ENCODE results near the gene PLCB4.

The PLCB4 gene

DNA sequence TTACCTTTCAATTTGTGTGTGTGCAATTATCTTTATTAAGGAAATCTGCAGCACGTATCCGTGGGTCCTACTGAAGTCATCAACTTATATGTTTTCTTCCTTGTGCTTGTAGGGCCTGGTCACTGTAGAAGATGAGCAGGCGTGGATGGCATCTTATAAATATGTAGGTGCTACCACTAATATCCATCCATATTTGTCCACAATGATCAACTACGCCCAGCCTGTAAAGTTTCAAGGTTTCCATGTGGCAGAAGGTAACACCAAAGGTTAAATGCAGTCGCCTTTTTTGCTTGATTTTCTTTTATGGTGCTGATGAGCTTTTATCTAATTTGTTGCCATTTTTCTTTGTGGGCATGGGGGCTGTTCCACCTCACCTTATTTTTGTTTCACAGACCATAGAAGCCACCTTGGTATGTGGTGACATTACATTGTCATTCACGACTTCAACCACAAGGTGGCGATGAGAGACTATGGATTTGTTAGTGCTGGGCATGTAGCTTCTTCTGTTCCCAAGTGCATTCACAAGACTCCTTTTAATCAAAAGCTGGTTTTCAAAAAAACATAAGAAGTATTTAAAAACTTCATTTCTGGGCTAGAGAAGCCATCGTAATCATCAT is 339.0 kb downstream of the PLCB4 start:
- peak; percentile 73 for DNase-seq

DNA sequence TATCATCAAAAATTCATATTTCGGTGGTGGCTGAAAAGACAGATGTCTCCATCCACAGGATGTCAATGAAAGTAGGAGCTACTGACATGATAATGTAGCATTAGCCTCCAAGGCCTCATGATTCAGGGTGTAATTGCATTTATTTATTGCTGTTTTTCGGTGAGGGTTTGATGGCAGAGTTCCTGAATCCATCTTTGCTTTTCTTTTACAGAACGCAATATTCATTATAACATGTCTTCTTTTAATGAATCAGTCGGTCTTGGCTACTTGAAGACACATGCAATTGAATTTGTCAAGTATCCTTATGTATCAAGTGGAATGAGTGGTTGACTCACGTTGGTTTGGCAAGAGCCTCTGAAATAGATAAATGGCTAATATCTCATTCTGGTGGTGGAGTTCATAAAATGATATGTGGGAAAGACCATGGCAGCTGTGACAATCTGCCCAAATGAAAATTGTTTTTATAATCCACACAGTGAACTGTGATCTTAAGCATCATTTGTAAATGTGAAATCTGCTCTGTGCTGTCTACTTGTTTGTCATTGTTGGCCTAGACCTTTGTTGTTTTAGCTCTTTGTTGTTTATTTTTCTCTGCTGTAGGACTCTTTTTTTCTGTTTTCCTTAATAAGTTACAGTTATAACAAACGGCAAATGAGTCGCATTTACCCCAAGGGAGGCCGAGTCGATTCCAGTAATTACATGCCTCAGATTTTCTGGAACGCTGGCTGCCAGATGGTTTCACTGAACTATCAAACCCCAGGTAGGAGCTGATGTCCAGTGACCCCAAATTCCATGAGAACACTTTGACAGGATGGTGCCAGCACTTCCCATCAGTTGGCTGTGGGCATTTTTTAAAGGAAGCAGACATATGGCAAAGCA is 339.8 kb downstream of the PLCB4 start:
- DNase-seq, result peak; percentile 68

DNA sequence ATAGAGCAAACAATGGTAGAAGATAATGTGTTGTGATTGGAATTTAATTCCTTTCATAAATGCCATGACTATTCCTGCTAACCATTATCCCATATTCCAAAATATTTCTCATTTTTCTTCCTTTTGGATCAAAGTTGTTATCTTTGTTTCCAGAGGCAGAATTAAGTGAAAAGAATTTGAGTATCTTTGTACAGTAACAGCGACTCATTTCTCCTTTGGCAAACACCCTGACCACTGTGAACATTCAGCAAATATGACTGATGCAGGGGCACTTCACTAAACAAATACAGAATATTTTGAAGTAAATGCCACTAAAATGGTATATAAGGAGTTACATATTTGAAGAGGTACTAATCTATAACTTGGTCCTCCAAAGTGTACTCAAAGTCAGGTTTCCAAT is 340.5 kb downstream of the PLCB4 start:
- peak; percentile 85 for DNase-seq

DNA sequence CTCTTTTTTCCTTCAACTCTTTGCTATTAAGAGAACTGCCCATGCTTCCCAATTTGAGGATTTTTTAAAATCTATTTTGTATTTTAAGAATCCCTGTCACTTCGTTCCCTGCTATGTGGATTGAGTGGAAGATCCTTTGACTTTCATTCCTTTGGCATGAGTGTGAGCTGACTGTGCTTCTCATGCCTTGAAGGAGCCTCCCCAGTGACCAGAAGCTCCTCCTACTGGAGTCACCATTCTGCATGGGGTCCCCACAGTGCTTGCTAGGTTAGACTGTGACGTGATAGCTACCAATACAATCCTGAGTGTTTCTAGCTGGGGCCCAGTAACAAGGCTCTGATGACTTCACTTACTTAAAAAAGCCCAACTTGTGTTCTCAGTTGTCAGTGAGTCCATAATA is 341.1 kb downstream of the PLCB4 start:
- DNase-seq, result peak; percentile 95

DNA sequence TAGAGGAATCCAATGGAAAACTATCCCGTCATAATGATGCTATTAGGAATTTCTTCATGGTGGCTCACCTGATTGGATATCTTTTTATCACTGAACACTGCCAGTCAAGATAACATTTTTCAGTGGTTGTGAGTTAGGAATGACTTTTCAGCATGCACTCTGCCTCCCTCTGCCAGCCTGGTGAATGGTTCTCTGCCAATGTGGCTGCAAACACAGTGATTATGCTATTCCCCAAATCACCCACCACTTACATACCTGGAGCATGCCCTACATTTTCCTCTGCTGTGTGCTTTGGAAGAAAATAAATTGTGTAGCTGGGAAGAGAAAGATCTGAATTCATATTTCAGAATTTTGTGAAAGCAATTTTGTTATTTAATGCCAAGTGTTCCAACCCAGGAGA is 342.9 kb downstream of the PLCB4 start:
- no peak for DNase-seq

DNA sequence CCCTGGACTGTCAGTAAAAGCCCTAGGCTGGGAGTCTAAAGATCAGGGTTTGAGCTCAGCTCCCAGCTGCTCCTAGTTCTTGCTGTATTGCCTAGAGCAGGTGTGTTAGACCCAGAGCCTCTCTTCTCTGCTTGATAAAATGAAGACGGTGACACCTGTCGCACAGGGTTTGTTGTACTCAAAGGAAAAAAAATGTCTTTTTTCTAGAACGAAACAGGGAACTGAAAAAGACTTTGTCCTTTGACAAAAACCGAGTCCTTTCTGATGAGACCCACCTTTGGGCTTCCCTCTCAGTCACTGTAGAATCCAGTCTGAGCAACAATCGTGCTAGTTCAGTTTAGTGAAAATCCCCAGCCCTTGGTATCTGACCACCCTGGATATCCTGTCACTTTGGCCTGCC is 343.4 kb downstream of the PLCB4 start:
- DNase-seq, result no peak

DNA sequence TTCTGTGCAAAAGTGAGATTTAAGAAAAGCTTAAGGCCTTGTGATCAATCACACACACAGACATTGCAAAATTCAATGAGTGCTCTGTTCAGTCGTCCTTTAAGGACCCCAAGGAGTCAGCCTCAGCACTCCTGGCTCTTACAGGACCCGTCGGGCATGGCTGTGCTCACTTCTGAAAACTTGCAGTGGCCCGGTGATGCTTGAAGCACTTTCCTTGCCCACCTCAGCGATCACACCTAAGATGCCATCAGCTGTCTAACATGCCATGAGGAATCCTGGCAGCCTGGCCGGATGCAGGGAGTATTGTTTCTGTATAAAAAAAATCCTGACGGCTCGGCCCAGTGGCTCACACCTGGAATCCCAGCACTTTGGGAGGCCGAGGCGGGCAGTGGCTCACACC is 344.1 kb downstream of the PLCB4 start:
- no peak for DNase-seq

DNA sequence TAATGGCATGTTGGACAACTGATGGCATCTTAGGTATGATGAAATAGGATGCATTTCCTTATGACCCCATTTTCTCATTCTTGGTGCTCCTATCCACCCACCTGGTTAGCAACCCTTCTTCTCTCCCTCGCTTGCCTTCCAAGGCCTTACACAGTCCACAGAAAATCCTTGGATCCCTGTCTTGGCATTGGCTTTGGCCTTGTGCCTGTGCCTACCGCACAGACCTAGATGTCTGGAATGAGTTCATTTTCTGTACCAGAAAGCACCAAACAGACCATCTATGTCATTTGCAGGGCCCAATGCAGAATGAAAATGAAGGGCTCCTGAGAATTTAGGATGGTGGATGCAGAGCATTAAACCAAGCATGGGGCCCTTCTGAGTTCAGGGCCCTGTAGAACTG is 346.5 kb downstream of the PLCB4 start:
- DNase-seq, result no peak

DNA sequence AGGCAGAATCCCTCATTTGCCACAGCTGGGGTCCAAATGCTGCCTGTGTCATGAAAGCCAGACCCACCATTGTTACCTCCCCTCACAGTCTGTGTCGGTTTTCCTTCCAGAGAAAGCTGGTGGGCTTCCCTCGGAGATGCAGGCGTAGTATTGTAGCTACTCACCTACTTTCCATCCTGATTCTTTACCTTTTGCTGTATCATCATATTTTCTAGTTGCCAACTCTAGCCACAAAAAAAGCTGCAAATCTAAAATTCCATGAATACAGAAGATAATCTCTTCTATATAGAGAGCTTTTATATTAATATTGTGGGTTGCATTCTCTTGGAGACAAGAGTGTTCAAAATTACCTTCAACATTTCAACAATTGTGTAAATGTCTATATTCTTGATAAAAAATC is 347.5 kb downstream of the PLCB4 start:
- DNase-seq, result no peak

DNA sequence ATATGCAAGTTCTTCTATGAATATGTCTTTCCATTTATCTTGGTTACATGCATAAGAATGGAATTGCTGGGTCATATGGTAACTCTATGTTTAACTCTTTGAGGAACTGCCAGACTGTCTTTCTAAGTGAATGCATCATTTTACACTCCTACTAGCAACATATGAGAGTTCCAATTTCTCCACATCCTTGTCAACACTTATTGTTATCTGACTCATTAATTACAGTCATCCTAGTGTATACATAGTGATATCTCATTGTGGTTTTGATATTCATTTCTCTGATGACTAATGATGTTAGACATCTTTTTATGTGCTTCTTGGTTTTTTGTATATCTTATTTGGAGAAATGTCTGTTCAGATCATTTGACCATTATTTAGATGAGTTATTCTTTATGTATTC is 348.8 kb downstream of the PLCB4 start:
- peak; percentile 78 for DNase-seq

DNA sequence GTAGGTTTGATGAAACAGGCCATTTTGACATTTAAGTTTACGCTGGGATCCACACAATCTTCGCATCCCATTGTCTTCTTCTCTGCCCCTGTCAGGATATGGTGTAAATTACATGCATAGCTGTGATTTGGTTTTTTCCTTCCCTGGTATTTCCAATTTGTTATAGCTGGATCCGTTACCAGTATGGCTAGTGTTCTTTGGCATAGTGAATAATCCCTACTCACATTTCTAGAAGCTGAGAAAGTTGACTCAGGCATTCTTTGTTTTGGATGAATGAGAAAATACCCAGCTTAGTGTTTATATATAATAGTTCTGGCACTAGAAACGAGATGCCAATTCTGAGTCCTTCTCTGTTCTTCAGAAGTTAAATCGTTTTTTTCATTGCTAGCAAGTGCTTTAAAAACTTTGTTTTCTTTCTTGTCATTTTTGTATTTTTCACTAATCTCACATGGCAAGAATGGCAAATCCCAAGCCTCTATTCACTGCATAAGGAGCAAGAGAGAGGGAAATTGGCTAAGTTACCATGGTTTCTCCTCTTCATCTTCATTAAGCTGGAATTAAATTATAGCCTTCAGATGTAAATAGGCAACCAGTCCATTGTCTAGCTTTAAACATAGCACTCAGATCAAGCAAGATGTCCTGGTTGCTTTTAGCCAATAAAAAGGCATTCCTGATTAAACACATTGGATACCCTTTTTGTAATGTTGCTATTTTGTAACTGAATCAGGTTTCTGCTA is 353.6 kb downstream of the PLCB4 start:
- peak; percentile 56 for DNase-seq

DNA sequence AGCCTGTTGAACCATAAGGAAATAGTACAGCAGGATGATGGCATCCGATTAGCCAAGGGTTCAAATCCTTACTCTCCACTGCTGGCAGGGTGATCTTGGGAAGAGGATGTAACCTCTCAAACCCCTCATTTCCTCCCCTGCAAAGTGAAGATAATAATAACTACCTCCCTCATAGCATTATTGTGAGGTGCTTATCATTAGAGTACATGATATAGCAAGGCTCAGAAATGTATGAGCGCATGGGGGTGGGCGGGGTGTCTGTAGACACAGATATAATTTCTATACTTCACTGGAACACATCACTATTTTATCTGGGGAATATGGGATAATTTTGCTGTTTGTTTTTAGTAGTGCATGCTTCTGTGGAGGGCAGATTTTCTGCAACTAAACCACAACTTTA is 355.7 kb downstream of the PLCB4 start:
- DNase-seq, result no peak

DNA sequence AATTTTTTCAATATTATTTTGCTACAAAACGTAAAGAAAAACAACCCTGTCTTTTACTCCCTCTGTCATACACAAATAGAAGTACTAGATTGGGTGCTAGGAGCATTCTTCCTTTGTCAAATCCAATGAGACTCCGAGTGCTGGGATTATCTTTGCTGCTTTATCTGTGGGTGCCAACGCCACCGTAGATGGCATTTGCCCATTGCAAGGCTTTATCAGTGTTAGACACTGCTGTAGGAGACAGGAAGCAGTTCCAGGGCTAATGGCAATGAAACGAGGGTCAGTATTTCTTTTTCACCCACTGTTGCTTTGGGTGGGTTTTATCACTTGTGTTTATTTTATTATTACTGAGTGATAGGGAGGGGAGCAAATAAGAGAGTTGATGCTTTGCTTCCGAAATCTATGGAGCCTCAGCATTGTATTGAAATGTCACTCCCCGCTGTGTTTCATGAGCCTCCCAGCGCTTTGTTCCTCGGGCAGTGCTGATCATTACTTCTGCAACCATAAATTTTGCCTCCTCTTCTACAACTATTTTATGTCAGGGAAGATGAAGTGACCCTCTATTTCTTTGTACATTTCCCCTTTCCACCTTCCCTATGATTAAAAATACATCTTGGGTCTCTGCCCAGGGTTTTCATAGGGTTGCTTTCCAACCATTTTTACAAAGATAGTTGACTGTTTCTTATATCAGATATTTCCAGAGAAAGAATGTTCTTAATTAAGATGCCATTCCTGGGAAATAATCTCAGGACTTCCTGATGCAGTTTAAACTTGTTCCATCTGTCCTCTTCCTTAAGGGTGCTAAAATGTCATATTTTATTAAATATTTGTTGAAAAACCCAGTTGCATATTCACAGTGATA is 358.8 kb downstream of the PLCB4 start:
- DNase-seq, result peak; percentile 15

DNA sequence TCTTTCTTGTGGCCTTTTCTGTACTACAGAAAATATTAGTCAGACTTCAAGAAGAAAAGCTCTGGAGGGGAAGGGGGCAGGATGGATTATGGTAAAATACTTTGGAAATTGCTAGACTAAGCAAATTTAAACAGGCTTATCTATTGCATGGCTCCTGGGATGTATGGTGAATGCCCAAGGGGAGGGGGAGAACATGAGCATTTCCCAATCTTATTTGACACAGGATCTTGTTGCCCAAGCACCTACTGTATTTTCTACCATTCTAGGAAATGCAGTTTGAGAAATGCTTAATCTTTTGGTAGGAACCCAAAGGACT is 359.4 kb downstream of the PLCB4 start:
- DNase-seq, result no peak

DNA sequence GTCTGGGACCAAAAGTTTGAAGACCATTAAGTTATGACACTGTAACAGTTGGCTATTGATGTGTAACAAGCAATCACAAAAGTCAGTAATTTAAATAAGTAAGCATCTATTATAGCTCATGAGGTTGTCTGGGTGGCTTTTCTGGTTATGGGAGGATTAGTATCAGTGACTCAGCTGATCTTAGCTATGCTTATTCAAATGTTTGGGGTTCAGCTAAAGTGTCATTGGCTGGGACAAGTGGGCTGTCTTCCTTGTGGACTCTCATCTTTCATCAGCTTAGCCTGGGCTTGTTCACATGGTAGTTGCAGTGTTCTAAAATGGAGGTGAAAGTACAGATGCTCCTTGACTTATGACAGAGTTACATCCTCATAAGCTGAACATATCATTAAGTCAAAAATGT is 370.9 kb downstream of the PLCB4 start:
- DNase-seq, result no peak

DNA sequence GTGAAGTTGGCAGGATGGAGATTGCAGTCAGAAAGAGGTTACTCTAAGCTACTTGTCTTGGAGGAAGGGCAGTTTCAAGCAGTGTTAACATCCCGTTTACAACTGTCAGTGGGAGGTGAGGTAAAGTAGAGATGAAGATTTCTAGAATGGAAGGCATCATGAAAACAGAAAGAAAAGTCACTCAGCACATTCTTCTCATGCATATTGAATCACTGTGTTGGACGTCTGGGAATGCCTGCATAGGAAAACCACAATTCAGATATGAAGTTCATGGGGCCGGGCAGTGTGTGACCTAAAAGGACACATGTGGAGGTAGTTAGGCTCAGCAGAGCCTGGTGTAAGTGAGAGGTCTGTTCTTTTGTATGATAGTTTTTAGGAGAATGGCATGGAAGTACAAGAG is 372.0 kb downstream of the PLCB4 start:
- peak; percentile 65 for DNase-seq

DNA sequence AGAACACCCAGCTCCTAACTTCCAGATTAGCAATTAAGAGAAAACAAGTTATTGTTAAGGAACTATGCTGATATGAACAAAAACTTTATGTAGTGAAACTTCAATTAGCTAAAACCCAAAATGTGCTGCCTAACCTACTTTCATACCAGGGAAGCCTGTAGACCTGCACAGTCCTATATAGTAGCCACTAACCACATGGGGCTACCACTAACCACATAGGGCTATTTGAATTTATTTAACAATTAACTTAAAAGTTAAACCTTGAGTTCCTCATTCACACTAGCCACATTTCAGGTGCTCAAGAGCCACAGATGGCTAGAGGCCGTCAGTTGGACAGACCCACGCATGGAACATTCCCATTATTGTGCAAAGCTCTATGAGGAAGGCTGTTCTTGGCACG is 373.1 kb downstream of the PLCB4 start:
- DNase-seq, result no peak

DNA sequence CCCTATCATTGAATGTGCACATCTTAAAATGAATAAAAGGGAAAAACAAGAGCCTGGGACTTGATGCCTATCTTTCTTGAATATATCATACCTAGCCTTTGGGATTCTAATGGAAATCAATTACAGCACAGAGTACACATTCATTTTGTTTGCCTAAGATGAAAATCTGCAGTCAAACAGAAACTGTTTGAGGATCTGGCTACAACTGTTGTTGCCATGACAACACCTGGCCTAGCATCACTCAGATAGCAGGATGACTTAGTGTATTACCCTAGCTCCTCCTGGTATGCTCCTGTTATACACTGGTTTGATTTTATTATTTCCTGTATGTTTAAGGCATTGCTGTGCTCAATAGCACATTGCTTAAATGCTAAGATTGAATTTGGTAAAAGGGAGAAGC is 374.0 kb downstream of the PLCB4 start:
- DNase-seq, result peak; percentile 24

DNA sequence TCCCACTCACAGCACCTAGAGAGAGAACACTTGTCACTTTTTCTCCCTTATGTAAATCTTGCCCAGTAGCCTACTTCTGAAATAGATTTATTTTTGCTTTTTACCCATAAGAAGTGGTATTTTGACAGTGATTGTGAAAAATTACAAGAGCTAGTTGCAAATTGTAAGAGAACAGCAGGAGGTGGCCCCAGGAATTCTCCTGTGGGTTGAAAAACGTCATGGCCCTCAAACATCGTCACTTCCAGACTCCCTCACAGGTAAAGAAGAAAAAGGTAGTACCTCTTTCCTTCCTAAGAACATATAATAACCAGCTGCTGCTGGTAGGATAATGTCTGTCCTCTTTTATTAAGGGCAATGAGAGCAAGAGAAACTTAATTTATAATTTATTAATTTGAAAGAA is 376.0 kb downstream of the PLCB4 start:
- no peak for DNase-seq

DNA sequence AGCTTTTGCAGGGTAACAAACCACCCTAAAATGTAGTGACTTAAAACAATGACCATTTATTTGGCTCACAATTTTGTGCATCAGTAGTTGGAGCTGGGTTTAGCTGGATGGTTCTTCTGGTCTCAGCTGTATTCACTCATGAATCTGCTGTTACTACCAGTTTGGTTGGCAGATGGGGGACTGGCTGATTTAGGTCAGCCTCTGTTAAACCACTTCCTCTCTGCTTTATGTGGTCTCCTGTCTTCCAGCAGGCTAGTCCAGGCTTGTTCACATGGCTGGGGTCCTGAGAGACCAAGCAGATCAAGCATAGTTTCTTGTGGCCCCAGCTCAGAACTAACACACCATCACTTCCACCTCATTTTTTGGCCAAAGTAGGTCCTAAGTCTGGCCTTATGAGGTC is 378.3 kb downstream of the PLCB4 start:
- no peak for DNase-seq

DNA sequence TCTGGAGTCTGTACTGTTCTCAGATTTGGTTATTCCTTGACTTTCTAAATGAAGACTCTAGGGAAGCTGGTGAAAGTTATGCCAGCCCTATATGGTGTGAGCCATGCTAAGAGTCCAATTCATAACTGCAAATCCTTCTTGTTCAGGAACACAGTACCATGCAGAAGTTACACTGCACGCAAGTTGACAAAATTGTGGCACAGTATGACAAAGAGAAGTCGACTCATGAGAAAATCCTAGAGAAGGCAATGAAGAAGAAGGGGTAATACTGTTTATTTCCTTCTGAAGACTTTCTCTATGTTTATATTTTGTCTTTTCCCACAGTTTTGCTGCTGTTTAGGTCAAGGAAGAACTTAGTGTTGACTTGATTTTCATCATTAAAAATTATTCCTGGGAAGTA is 384.3 kb downstream of the PLCB4 start:
- no peak for DNase-seq

DNA sequence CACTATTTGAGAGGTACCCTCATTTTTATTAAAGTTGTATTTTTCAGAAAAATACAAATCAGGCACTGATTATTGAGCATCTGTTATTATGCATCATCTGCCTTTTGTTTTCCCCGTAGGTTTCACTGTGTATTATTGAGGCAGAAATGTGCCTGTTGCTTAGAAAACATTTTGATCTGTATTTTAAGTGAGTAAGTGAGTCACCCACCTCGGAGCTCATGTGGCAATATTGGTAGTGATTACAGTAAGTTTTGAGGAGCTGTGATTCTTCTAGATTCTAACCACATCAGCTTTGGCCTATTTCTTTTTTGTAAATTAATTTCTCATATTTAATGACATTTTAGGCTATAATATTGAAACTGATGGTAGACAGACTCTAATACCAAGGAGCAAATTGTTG is 385.9 kb downstream of the PLCB4 start:
- no peak for DNase-seq

DNA sequence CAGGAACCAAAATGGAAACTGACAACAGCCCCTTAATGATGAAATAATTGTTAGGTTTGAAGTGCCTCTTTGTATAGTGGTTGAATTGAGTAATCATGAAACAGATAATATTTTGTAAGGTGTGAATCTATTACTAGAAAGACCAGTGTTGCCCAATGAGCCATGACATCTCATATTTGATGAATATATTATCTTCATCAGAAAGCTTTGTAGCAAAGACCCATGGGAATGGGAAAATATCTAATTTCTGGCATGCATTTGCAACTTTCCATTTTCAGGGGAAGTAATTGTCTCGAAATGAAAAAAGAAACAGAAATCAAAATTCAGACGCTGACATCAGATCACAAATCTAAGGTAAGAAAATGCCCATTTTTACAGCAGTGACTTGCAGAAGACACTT is 388.2 kb downstream of the PLCB4 start:
- DNase-seq, result no peak
